Natural killer cell (primary cell): ENCODE data around the gene SH2D5. TPM values are rescaled to one million over a fixed set of nuclear protein-coding genes. Genes with fewer than 3 reads are reported as not detected.

Experiments
- ATAC-seq, 3 donors: fragments of 150-1000 bp in 2 of 3; fragments of 200-7000 bp in 1 of 3; cut with Tn5 transposase; 1 replicate in 1 of 3; 2 replicates in 2 of 3; pipeline ENCODE4 v1.10.0; 2021; ENCODE audit warnings: mild to moderate bottlenecking in 2 of 3, moderate library complexity in 2 of 3
- DNase-seq, 2 donors: peaks; one replicate each; pipeline versions ENCODE4 v3.0.0 to v3.0.0-alpha.2; 2013 to 2021; ENCODE audit warnings: mixed read lengths in 1 of 2
- H3K27ac ChIP-seq: one replicate; pipeline ENCODE4 v1.5.1; 2013; ENCODE audit warnings: mild to moderate bottlenecking, low read length
- H3K27me3 ChIP-seq: one replicate; pipeline ENCODE4 v1.6.1; 2013; ENCODE audit warnings: low read length; ENCODE audit not compliant: control insufficient read depth, insufficient read depth
- H3K36me3 ChIP-seq: one replicate; pipeline ENCODE4 v1.6.1; 2013; ENCODE audit warnings: low read length; ENCODE audit not compliant: control insufficient read depth, insufficient read depth
- H3K4me1 ChIP-seq: one replicate; pipeline ENCODE4 v1.6.1; 2013; ENCODE audit warnings: low read length; ENCODE audit not compliant: control insufficient read depth, insufficient read depth
- H3K4me3 ChIP-seq: one replicate; pipeline ENCODE4 v1.5.1; 2013; ENCODE audit warnings: low read length
- H3K9me3 ChIP-seq: one replicate; pipeline ENCODE4 v1.6.1; 2013; ENCODE audit warnings: low read length; ENCODE audit not compliant: control insufficient read depth, insufficient read depth
- H3K27ac Mint-ChIP-seq, 2 donors: one replicate each; pipeline ENCODE4 v1.8.0; 2022; ENCODE audit warnings: mild to moderate bottlenecking in 2 of 2, mixed read lengths in 2 of 2, moderate library complexity in 1 of 2
- H3K27me3 Mint-ChIP-seq, 2 donors: one replicate each; pipeline ENCODE4 v1.8.0; 2022; ENCODE audit warnings: low read depth in 2 of 2, mixed read lengths in 2 of 2
- H3K36me3 Mint-ChIP-seq: one replicate; pipeline ENCODE4 v1.8.0; 2022; ENCODE audit warnings: mixed read lengths
- H3K4me1 Mint-ChIP-seq, 2 donors: one replicate each; pipeline ENCODE4 v1.8.0; 2022; ENCODE audit warnings: mixed read lengths in 2 of 2
- H3K4me3 Mint-ChIP-seq: one replicate; pipeline ENCODE4 v1.8.0; 2022; ENCODE audit warnings: mild to moderate bottlenecking, moderate library complexity, mixed read lengths
- H3K9me3 Mint-ChIP-seq, 2 donors: one replicate each; pipeline ENCODE4 v1.8.0; 2022; ENCODE audit warnings: mixed read lengths in 2 of 2
- WGBS: methylation state at CpG from one replicate; pipeline ENCODE4 v1.1.7; 2013; ENCODE audit warnings: missing lambda C conversion rate; ENCODE audit not compliant: insufficient coverage; 5-methylcytosine and 5-hydroxymethylcytosine counted together
- intact Hi-C: fragments of 100-400 bp; cut with micrococcal nuclease; formaldehyde crosslinking; loops from one replicate; pipeline ENCODE4 v1.14.2; 2022
- total RNA-seq, 4 donors: library from RNA; stranded (reverse); fragments of 120-200 nt in 1 of 4; gene quantifications; one replicate each; pipeline versions ENCODE4 v1.2.3 to v1.2.4, GENCODE V29; 2013 to 2022
- TF ChIP-seq, protein P1 (sequence below): fragments of 200-600 bp; IDR thresholded peaks from one replicate; pipeline ENCODE4 v1.8.0; 2022; ENCODE audit warnings: antibody characterized with exemption

The SH2D5 gene
- total RNA-seq, 3 donors from 2014 or later (not counting 1 experiment from before 2014, with no cell fraction given): not detected

DNA sequence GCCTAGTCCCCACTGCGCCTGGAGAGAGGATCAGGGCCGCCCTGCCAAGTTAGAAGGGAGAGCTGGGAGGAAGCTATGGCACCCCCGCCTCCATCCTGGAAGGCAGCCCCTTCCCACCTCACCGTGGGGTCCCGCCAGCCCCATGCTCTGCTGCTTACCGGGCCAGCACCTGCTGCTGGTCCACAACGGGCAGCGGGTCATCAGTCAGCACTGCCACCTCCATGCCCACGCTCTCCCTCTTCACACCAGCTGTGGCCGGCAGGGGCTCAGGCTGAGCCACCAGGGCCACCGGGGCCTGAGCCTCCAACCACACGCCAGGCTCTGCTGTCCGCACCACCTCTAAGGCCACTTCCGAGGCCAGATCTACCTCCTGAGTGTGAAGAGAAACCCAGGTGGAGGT is 47.9 kb downstream of the SH2D5 start:
- DNase-seq: no peak
- Histone ChIP-seq H3K4me3 (no peak overlapping the region), H3K27me3 (no peaks in the 10 kb centered on the region), H3K4me1 (peaks cover 9% of the 10 kb centered on the region), H3K27ac (no peak overlapping the region), H3K36me3 (no peaks in the 10 kb centered on the region), H3K9me3 (no peaks in the 10 kb centered on the region)
- Mint-ChIP-seq H3K9me3 (no peaks in the 10 kb centered on the region), H3K36me3 (no peaks in the 10 kb centered on the region), H3K4me3 (no peak overlapping the region), H3K4me1 (no peaks in the 10 kb centered on the region), H3K27ac (no peak overlapping the region), H3K27me3 (no peaks in the 10 kb centered on the region)
- TF ChIP-seq, protein P1, sequence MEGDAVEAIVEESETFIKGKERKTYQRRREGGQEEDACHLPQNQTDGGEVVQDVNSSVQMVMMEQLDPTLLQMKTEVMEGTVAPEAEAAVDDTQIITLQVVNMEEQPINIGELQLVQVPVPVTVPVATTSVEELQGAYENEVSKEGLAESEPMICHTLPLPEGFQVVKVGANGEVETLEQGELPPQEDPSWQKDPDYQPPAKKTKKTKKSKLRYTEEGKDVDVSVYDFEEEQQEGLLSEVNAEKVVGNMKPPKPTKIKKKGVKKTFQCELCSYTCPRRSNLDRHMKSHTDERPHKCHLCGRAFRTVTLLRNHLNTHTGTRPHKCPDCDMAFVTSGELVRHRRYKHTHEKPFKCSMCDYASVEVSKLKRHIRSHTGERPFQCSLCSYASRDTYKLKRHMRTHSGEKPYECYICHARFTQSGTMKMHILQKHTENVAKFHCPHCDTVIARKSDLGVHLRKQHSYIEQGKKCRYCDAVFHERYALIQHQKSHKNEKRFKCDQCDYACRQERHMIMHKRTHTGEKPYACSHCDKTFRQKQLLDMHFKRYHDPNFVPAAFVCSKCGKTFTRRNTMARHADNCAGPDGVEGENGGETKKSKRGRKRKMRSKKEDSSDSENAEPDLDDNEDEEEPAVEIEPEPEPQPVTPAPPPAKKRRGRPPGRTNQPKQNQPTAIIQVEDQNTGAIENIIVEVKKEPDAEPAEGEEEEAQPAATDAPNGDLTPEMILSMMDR: no peak
- intact Hi-C loops: no loop called here
- WGBS: 95% methylated on average over 14 of the region's 14 CpGs
- ATAC-seq: no peak

DNA sequence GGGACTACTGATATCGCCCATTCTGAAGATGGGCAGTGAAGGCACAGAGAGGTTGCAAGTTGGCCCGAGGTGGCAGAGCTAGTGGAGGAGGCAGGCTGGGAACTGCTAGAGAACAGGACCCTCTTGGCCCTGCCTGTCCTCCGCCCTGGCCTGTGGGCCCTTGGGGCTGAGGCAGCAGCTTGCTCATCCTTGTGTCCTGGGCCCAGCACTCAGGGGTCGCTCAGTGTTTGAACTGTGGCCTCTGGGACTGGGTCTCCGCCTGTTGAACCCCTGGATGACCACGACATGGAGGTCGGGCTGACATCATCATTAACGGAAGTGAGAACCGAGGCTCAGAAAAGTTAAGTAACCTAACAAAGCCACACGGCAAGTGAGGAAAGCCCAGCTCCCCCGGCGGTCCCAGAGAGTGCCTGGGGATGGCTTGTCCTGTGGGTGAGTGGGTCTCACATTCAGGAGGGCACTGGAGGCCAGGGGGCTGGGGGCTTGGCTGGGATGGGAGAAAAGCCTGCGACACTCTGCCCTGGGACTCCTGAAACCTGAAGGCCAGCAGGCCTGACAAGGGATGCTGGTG is 48.4 kb downstream of the SH2D5 start:
- Mint-ChIP-seq H3K9me3 (no peaks in the 10 kb centered on the region), H3K27me3 (no peaks in the 10 kb centered on the region), H3K27ac (no peak overlapping the region), H3K4me3 (no peak overlapping the region), H3K4me1 (no peaks in the 10 kb centered on the region), H3K36me3 (no peaks in the 10 kb centered on the region)
- intact Hi-C loops: no loop called here
- Histone ChIP-seq H3K9me3 (no peaks in the 10 kb centered on the region), H3K27me3 (no peaks in the 10 kb centered on the region), H3K4me3 (no peak overlapping the region), H3K27ac (no peak overlapping the region), H3K36me3 (no peaks in the 10 kb centered on the region), H3K4me1 (peaks cover 13% of the 10 kb centered on the region)
- no peak for ATAC-seq
- 90% methylated on average over 13 of the region's 13 CpGs for WGBS
- DNase-seq: no peak
- TF ChIP-seq, protein P1: no peak

DNA sequence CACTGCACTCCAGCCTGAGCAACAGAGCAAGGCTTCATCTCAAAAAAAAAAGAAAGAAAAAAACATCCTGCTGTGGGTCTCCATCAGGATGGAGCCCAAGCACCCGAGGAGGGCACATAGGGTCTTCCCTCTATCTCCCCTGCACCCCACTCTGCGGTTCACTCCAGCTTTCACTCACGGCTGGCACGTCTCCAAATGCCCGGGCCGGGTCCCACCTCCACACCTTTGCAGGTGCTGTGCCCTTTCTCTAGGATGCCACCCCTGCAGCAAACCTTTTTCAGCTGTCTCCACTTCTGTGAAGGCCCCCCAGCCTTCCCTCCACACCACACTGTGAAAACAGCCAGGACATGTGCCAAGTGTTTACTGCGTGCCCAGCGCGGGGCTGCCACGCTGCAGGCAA is 48.9 kb downstream of the SH2D5 start:
- no peaks in the 10 kb centered on the region for H3K36me3 Mint-ChIP-seq
- no peak for DNase-seq
- no peak overlapping the region for H3K27ac Mint-ChIP-seq
- Histone ChIP-seq H3K9me3 (no peaks in the 10 kb centered on the region), H3K27me3 (no peaks in the 10 kb centered on the region), H3K27ac (no peak overlapping the region), H3K4me3 (no peak overlapping the region), H3K36me3 (no peaks in the 10 kb centered on the region), H3K4me1 (peaks cover 18% of the 10 kb centered on the region)
- H3K4me1 Mint-ChIP-seq: peaks cover 3% of the 10 kb centered on the region in 2 donors
- TF ChIP-seq, protein P1: no peak
- H3K9me3 Mint-ChIP-seq: no peaks in the 10 kb centered on the region
- WGBS: 94% methylated on average over 10 of the region's 10 CpGs
- no peak for ATAC-seq
- intact Hi-C loops: no loop called here
- H3K27me3 Mint-ChIP-seq: no peaks in the 10 kb centered on the region
- H3K4me3 Mint-ChIP-seq: no peak overlapping the region

DNA sequence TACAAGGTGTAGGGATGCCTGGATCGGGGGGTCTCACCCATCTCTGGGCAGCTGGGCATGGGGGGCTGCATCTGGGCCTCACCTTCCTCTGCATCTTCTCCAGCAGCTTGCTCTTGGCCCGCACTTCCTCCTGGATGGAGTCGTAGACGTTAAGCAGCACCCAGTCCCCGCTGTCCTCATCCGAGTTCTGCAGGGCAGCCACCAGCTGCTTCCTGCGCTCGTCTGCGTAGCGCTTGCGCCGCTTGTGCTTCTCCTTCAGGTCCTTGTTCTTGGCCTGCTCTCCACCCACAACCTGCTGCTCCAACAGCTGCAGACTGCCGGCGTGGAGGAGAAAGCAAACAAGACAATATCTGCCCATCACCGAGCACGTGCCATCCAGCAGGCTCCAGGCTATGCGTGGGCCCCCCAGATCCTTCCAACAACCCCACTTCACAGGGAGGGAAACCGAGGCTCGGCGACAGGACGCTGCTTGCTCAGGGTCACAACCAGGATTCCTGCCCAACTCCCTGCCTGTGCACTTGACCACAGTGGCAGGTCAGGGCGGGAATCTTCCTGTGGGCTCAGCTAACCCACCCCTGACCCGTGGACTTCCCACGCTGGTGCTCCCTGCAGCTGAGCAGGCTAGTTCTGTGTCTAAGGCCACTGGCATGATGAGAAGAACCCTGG is 49.8 kb downstream of the SH2D5 start:
- no peak overlapping the region for H3K4me3 ChIP-seq
- H3K4me1 Mint-ChIP-seq: peaks cover 6 to 7% of the 10 kb centered on the region in 2 donors
- H3K9me3 Mint-ChIP-seq: no peaks in the 10 kb centered on the region
- ATAC-seq: no peak
- WGBS: 37% methylated on average over 24 of the region's 24 CpGs
- no peak overlapping the region for H3K27ac ChIP-seq
- no peaks in the 10 kb centered on the region for H3K27me3 ChIP-seq
- H3K36me3 ChIP-seq: no peaks in the 10 kb centered on the region
- TF ChIP-seq, protein P1: no peak
- intact Hi-C loops: no loop called here
- H3K36me3 Mint-ChIP-seq: no peaks in the 10 kb centered on the region
- H3K27ac Mint-ChIP-seq: no peak overlapping the region
- H3K9me3 ChIP-seq: no peaks in the 10 kb centered on the region
- H3K27me3 Mint-ChIP-seq: no peaks in the 10 kb centered on the region
- H3K4me1 ChIP-seq: peaks cover 22% of the 10 kb centered on the region
- no peak overlapping the region for H3K4me3 Mint-ChIP-seq
- no peak for DNase-seq
